CD4-positive, alpha-beta T cell treated with Interleukin-4 for 4 hours (primary cell): ENCODE data around the gene KRTAP10-9.
"Not testable (repeated sequence)": the region's sequence is repeated elsewhere in the genome, so short reads cannot be mapped to it uniquely, and the experiment has no call there.

Experiments used
- DNase-seq: peaks from one replicate; pipeline ENCODE4 v3.0.0-alpha.2; 2020

Gene KRTAP10-9

DNA sequence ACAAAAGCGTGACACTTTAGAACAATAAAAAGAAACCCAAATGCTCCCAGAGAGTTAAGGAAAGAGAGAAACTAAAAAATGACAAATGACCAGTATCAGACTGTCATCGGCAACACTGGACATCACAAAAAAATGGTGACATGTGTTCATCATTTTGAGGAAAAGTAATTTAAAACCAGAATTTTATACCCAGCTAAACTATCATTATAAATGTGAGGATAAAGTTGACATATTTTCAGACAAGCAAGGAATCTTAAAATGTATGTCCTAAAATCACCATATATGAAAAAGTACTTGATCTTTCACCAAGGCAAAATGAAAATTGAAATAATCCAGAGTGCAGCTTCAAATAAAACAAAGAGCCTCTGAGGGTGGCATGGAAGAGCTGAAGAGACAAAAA is 18.0 kb downstream of the KRTAP10-9 start:
- no peak for DNase-seq

DNA sequence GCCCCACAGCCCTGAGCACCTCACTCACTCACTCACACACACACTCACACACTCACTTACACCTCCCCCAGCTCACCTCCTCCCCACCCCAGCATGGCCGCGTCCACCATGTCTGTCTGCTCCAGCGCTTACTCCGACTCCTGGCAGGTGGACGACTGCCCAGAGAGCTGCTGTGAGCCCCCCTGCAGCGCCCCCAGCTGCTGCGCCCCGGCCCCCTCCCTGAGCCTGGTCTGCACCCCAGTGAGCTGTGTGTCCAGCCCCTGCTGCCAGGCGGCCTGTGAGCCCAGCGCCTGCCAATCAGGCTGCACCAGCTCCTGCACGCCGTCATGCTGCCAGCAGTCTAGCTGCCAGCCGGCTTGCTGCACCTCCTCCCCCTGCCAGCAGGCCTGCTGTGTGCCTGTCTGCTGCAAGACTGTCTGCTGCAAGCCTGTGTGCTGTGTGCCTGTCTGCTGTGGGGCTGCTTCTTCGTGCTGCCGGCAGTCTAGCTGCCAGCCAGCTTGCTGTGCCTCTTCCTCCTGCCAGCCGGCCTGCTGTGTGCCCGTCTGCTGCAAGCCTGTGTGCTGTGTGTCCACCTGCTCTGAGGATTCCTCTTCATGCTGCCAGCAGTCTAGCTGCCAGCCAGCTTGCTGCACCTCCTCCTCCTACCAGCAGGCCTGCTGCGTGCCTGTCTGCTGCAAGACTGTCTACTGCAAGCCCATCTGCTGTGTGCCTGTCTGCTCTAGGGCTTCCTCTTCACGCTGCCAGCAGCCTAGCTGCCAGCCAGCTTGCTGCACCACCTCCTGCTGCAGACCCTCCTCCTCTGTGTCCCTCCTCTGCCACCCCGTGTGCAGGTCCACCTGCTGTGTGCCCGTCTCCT is 19.7 kb downstream of the KRTAP10-9 start, which contains the start of gene KRTAP10-11:
TSS of gene KRTAP10-11 (plus strand) at position 49 of the 856 bp plus-strand sequence. CDS start at position 94, 45 bp downstream.
- not testable (repeated sequence) for DNase-seq

DNA sequence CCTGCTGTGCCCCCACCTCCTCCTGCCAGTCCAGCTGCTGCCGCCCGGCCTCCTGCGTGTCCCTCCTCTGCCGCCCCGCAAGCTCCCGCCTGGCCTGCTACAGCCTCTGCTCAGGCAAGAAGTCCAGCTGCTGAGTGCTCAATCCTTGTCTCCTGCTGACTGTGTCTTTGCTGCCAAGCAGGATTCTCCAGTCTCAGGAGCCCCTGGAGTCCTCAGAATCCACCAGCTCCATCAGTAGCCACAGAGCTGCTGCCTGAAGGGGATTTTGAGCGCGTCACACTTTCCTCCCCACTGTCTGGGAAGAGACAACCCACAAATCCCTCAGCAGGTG is 20.3 kb downstream of the KRTAP10-9 start:
- no peak for DNase-seq

DNA sequence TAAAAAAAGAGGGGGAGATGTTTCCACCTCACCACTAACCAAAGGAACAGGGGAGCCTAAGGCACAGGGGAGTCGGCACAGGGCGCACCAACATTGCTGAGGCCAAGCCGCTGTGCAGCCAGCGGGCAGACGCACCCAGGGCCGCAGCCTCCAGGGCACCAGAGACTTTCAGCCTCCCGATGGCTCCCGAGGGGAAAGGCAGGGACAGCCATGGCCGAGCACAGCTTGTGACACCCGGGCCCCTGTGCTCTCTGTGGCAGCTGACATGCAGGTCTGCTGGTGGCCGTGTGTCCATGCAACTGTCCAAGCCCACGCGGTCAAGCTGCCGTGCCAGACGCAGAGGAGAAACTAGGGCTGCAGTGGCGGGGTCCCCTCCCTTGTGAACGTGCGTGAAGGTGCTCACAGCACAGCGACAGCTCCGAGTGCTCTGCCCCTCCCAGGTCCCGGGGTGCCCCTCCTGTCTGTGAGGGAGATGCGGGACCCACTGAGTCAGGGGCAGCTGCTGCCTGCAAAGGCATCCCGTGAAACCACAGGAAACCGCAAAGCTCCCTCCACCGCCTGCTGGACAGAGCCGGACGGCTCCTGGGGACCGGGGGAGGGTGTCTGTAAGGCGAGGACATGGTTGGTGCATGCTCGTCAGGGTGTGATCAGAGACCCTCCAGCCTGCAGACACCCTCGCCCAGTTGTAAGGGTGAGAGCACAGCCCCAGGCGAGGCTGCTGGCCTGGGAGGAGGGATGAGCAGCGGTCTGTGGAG is 21.8 kb downstream of the KRTAP10-9 start:
- no peak for DNase-seq

DNA sequence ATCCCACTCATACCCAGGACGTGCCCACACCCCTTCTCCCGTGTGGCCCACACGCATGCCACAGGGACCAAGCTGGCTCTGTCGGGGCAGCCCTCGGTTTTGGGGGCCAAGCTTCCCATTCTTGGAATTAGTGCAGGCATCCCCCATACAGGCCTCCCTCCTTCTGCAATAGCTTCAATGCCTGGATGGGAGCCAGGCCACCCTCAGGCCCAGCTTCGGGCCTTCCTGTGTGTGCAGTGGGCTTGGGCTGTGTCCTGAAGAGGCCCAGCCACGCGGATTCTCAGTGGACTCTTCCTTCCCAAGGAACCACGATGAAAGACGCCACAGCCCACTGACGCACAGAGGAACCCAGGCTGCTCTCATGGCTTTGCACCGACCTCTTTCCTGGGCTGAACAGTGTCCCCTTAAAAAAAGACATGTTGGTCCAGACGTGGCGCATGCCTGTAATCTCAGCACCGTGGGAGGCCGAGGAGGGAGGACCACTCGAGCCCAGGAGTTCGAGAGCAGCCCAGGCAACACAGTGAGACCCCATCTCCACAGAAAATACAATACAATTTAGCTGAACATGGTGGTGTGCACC is 22.7 kb downstream of the KRTAP10-9 start:
- no peak for DNase-seq

DNA sequence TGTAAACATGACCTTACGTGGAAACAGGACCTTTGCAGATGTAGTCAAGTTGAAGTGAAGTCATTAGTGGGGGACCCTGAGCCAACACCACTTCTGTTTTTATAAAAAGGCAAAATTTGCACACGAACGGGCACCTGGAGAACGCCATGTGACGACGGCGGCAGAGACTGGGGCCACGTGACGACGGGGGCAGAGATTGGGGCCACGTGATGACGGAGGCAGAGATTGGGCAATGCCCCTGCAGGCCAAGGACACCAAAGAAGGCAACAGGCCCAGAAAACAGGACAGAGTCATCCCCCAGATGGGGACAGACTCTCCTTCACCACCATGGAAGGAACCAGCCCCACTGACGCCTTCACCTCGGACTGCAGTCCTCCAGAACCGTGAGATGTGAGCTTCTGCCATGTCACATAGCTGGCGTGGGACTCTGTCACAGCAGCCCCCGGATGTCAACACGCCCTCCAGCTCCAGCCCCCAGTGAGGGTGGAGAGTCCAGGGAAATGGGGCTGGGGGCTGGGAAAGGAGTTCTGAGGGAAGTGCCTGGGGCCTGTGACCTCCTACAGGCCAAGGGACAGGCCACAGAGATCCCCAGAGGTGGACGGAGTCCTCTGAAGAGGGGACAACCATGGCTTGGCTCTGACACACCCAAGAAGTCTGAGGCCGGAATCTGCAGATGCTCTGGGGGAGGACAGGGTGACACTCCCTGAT is 23.5 kb downstream of the KRTAP10-9 start:
- DNase-seq = no peak

DNA sequence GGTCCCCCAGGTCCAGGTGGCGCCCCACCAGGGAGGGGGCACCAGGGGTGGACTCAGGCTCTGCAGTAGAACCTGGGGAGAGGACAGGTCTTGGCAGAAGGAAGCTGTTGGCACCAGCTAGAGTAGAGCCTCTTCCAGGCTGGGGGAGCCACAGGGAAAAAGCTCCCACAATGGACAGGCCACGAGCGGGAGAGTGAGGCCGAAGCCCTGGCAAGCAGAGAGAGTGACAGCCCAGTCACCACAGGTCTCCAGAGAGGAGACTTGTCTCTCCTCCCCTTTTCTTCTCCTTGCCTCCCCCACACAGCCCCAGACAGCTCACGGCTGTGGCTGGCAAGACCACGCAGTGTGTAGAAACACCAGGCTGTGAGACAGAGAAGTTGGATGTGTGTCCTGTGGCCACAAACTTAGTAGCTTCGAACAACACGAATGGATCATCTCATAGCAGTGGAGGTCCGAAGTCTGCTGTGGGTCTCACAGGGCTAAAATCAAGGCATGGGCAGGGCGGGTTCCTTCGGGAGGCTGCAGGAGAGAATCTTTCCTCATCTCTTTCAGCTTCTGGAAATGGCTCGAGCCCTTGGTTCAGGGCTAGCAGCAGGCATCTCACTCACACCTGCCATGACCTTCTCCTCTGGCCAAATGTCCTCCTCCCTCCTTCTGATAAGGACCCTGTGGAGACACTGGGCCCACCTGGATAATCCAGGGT is 24.2 kb downstream of the KRTAP10-9 start:
- DNase-seq = no peak

DNA sequence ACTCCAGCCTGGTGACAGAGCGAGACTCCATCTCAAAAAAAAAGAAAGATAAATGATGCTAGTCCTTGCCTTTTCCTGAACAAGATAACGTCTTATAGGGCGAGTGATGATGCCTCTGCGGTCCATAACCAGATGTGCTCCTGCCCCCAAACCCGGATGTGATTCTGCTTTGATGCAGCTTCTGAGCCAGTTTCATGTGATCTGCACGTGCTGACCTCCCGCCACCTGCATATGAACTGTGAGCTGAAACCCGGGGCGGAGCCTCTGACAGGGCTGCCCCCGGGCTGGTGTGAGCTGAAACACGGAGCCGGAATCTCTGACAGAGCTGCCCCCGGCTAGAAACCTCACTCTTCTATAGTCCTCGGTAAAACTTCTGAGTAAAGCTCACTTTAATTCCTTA is 26.2 kb downstream of the KRTAP10-9 start:
- DNase-seq = no peak

DNA sequence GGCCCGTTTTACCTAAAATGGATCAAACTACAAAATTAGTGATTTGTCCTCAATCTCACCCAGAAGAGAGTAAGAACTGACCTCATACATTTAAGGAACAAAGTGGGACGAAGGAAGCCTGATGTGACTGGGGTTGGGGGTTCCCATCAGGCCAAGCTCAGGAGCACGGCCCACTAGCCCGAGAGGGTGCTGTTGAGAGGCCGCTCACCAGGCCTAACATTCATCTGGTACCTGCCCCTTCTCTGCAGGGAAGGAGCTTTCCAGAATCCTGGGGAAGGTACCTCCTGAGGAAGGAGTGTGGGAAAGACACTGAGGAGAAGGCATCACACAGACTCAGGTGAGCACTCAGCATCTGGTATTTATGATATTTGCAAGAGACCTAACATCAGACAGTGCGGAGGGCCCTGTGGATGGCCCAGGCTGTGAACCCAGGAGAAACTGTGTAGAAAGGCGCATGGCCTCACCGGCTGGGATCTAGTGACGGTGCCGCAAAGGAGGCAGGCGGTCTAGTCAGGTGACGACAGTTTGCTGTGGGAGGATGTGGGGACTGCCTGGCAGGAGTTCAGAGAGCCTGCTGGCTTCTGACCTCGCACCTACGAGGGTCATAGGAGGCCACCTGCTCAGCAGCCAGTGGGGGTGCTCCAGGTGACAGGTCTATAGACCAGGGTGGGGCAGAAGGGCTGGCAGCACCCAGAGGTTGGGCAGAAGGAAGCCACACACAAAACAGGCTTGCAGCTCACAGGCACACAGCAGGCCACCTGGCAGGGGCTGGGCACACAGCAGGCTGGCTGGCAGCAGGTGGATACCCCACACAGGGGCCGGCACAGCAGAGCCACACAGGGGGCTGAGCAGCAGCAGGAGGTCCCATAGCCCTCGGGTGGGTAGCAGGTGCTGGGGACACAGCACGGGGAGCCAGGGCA is 27.0 kb downstream of the KRTAP10-9 start:
- peak; percentile 56 for DNase-seq

DNA sequence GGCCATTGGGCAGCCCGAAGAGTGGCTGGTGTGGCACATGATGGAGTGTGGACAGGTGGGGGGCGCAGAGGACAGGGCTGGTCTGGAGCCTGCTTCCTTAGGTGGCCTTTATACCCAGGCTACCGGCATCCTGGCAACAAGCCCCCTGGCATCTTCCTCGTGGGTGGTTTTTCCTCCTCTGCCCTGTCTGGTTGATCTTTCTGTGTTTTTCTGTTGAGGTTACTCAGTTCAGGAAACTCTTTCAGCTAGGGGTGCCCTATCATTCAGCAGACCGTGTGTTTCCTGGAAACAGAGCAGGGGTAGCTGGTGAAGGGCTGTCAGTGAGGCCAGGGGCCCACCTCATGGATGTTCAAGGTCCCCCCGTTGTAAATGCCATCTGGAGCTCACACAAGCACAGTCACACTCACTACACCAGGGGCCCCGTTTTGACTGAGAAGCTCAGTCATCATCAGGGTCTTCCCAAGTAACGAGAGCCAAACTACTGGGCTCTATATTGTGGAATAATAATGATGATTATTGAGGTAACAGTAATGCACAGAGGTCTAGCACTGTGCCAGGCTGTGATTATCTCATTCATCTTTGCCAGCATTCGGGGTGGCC is 27.8 kb downstream of the KRTAP10-9 start, which contains the start of gene KRTAP12-4:
TSS of gene KRTAP12-4 (minus strand) at position 84 of the 600 bp plus-strand sequence. CDS start at position 39, 45 bp downstream.
- DNase-seq = no peak

DNA sequence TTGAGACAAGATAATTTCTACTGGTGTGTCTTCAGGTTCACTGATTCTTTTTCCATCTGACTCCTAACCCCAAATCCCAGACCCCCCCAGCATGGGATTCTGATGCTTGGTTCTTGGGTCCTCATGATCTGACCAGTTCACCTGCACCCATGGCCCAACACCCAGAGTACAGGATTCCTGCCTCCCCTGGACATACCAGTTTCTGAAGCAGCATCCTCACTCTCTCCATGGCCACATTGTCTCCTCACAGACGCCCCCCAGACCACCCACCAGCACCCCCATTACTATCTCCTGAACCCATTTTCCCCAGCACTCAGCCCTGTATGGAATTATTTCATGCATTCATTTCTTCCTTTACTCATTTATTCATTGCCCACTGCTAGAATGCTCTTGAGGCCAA is 30.0 kb downstream of the KRTAP10-9 start:
- no peak for DNase-seq

DNA sequence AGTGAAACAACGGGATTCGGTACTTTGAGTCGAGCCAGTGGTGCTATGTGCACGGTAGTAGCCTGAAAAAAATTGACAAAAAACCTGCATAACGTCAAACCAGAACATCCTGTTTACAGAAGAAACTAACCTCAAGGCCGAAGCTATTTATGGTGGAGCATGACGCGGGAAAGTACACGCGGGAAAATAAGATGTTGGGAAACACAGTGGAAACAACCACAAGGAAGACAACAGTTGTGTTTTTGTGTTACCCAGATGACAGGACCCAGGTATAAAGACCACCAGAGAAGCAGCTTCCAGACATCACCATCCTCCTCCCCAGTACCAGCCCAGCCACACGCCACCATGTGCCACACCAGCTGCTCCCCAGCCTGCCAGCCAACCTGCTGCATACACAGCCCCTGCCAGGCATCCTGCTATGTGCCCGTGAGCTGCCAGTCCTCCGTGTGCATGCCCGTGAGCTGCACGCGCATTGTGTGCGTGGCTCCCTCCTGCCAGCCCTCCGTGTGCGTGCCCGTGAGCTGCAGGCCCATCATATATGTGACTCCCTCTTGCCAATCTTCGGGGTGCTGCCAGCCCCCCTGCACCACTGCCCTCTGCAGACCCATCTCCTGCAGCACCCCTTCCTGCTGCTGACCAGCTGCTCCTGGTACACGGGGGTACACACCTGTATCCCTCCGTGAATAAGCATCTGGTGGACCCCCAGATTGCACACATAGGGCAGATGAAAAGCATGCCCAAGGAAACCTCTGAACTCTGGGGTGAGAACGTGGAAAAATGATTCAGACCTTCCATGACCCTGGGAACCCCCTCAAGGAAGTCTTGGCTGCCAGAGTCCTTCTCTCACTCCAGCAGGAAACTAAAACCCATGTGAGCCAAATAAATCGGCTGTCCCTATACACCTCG is 31.0 kb downstream of the KRTAP10-9 start, which contains the start of gene KRTAP12-3:
TSS of gene KRTAP12-3 (plus strand) at position 298 of the 906 bp plus-strand sequence. CDS start at position 346, 48 bp downstream.
- DNase-seq = peak; percentile 73

DNA sequence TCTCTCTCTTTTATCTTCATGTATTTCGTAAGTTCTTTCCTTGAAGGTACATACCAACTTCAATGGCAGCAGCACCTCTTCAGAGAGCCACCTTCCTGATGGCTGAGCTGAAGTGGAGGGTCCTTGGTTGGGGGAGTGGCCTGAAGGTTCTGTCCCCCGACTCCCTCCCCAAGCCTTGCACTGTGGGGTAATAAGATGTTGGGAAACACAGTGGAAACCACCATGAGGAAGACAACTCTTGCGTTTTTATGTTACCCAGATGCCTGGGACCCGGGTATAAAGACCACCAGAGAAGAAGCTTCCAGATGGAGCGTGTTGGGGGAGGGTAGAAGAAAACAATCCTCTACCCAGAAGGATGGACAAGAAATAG is 31.6 kb downstream of the KRTAP10-9 start:
- no peak for DNase-seq

DNA sequence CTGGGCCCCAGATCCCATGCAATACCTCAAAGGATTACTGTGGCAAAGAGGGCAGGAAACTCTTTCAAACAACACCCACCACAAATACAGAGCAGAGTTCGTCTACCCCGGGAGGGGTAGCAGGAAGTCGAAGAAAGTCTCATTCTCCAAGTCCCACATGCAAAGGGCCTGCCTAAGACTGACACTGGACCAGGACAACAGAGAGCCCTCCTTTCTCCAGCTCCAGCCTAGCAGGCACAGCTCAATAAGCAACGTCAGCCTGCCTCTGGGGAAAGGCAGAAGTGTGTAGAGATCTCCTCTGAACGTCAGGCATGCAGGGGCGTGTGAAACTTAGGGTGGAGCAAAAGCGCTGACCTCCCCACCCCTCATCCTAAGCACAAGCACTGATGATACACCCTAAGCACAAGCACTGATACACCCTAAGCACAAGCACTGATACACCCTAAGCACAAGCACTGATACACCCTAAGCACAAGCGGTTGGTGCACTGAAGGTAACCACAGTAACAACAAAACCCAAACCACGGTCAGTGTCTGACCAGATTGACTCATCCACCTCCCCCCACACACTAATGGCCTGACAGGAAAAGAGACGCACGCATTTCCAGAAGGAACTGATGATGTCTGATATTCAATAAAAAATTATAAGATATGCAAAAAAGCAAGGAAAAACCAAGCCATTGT is 32.2 kb downstream of the KRTAP10-9 start:
- DNase-seq = peak; percentile 27

DNA sequence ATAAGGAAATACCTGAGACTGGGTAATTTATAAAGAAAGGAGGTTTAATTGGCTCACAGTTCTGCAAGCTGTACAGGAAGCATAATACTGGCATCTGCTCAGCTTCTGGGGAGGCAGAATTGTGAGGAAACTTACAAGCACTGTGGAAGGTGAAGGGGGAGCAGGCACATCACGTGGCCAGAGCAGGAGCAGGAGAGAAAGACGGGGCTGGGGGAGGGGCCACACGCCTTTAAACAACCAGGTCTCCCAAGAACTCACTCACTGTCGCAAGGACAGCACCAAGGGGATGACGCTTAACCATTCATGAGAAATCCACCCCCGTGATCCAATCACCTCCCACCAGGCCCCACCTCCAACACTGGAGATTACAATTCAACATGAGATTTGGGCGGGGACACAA is 34.7 kb downstream of the KRTAP10-9 start:
- not testable (repeated sequence) for DNase-seq

DNA sequence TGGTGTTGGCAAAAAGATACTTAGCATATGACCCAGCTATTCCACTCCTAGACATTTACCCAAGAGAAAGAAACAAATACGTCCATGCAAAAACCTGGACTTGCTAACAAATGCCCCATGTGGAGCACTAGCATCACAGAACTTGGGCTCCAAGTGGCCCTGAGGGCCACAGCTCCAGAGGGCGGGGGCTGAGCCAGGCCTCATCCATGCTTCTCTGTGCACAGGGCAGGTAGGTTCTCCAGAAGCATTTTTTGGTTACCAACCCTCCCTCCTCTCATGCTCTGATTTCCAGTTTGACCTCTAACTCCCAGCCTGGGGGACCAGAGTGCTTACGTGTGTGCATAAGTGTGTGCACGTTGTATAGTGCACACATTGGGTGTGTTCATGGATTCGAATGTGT is 37.8 kb downstream of the KRTAP10-9 start:
- no peak for DNase-seq

DNA sequence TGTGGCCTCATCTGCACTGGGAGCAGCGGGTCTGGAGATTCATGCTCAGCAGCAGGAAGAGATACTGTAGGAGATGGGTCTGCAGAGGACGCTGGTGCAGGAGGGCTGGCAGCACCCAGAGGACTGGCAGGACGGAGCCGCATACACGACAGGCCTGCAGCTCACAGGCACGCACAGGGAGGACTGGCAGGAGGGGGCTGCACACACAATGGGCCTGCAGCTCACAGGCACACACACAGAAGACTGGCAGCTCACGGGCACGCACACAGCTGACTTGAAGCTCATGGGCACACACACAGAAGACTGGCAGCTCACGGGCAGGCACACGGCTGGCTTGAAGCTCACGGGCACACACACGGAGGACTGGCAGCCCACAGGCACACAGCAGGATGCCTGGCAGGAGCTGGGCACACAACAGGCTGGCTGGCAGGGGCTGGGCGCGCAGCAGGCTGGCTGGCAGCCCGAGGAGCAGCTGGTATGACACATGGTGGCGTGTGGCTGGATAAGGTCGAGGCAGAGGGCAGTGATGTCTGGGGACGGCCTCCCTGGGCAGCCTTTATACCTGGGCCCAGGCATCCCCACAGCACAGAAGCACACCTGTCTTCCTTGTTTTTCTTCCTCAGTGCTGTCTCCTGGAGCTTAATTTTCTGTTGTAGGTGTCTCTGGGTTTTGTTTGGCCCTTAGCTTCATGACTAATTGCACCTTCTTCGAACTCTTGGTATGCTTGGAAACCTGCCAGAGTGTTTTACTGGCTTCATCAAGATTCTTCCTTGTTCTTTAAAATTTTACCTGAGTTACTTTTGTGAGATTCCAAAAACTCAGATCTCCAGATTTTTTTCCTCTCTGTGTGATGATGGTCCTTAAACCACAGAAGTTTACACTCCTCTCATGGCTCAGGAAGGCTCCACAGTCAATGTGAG is 39.8 kb downstream of the KRTAP10-9 start, which contains the start of gene KRTAP12-2:
TSS of gene KRTAP12-2 (minus strand) at position 527 of the 920 bp plus-strand sequence. CDS start at position 486, 41 bp downstream.
- DNase-seq = no peak

DNA sequence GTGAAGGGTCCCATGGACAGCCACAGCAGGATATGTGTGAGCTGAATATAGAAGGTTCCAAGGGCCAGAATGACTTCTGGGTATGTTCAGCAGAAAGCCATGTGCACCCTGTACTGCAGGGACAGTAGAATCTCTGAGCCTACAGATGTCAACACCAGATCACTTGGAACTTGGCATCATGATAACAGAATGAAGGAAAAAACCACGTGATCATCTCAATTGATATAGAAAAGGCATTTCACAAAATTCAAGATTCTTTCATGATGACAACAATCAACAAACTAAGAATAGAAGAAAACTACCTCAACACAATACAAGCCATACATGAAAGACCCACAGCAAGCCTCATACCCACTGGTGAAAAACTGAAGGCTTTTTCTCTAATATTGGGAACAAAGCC is 40.7 kb downstream of the KRTAP10-9 start:
- no peak for DNase-seq
